Measurements from ENCODE around the gene CHMP1B. TPM values are rescaled to one million over a fixed set of nuclear protein-coding genes. Genes with fewer than 3 reads are reported as not detected.

The CHMP1B gene
- total and polyA plus RNA-seq, 4 donors = 29.8 to 51.4 (median 34.5) TPM

- DNase-seq (ENCODE audit: low read depth in 4 of 6, low spot score in 6 of 6) = no peak
- no peaks in the 10 kb centered on the region for H3K4me1 ChIP-seq (ENCODE audit: control insufficient read depth, insufficient read depth, low read length)
- no peaks in the 10 kb centered on the region for H3K9me3 ChIP-seq (ENCODE audit: control insufficient read depth, insufficient read depth, low read length)
- peaks cover 20% of the 10 kb centered on the region for H3K36me3 ChIP-seq (ENCODE audit: control insufficient read depth, insufficient read depth, low read length)
- no peak overlapping the region for H3K27ac ChIP-seq (ENCODE audit: low read depth, low read length)
- H3K27me3 ChIP-seq (ENCODE audit: control insufficient read depth, insufficient read depth, low read length) = no peaks in the 10 kb centered on the region
- 92% methylated on average over 16 of the region's 20 CpGs for WGBS (ENCODE audit: insufficient coverage)
- H3K4me3 ChIP-seq (ENCODE audit: low read depth, low read length) = no peak overlapping the region
Measured at GRCh38 chr18:11861583-11862288, 10.5 kb downstream of the CHMP1B start.

GRCh38 chr18:11862468-11863137, 11.4 kb downstream of the CHMP1B start:
- no peaks in the 10 kb centered on the region for H3K4me1 ChIP-seq (ENCODE audit: control insufficient read depth, insufficient read depth, low read length)
- no peak overlapping the region for H3K27ac ChIP-seq (ENCODE audit: low read depth, low read length)
- peaks cover 22% of the 10 kb centered on the region for H3K36me3 ChIP-seq (ENCODE audit: control insufficient read depth, insufficient read depth, low read length)
- no peak for DNase-seq (ENCODE audit: low read depth in 4 of 6, low spot score in 6 of 6)
- H3K4me3 ChIP-seq (ENCODE audit: low read depth, low read length) = no peak overlapping the region
- H3K9me3 ChIP-seq (ENCODE audit: control insufficient read depth, insufficient read depth, low read length) = no peaks in the 10 kb centered on the region
- 89% methylated on average over 5 of the region's 6 CpGs for WGBS (ENCODE audit: insufficient coverage)
- no peaks in the 10 kb centered on the region for H3K27me3 ChIP-seq (ENCODE audit: control insufficient read depth, insufficient read depth, low read length)

- H3K4me1 ChIP-seq (ENCODE audit: control insufficient read depth, insufficient read depth, low read length) = no peaks in the 10 kb centered on the region
- H3K4me3 ChIP-seq (ENCODE audit: low read depth, low read length) = no peak overlapping the region
- no peak for DNase-seq (ENCODE audit: low read depth in 4 of 6, low spot score in 6 of 6)
- 95% methylated on average over 2 of the region's 2 CpGs for WGBS (ENCODE audit: insufficient coverage)
- H3K36me3 ChIP-seq (ENCODE audit: control insufficient read depth, insufficient read depth, low read length) = peaks cover 30% of the 10 kb centered on the region
- H3K9me3 ChIP-seq (ENCODE audit: control insufficient read depth, insufficient read depth, low read length) = no peaks in the 10 kb centered on the region
- no peaks in the 10 kb centered on the region for H3K27me3 ChIP-seq (ENCODE audit: control insufficient read depth, insufficient read depth, low read length)
- H3K27ac ChIP-seq (ENCODE audit: low read depth, low read length) = no peak overlapping the region
Measured at GRCh38 chr18:11864471-11864870, 13.3 kb downstream of the CHMP1B start.

DNA sequence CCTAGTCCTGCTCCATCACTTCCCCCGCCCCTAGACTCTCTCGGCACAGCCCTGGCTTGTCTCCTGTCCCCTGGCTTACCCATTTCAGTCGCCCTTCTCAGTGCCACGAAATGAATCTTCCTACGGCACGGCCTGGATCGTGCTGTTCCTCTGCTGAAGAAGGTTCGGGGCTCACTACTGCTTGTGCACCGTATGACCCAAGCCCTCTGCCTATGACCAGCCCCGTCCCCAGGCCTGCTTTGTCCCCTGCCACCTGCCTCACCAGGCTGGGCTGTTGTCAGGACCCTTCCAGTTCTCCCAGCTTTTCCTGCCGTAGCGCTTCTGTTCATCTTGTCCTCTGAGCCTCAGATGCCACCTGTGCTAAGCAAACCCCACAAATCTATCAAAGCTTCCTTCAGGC, 13.9 kb downstream of the CHMP1B start:
- peaks cover 33% of the 10 kb centered on the region for H3K36me3 ChIP-seq (ENCODE audit: control insufficient read depth, insufficient read depth, low read length)
- no peaks in the 10 kb centered on the region for H3K4me1 ChIP-seq (ENCODE audit: control insufficient read depth, insufficient read depth, low read length)
- H3K27me3 ChIP-seq (ENCODE audit: control insufficient read depth, insufficient read depth, low read length) = no peaks in the 10 kb centered on the region
- no peak overlapping the region for H3K27ac ChIP-seq (ENCODE audit: low read depth, low read length)
- H3K9me3 ChIP-seq (ENCODE audit: control insufficient read depth, insufficient read depth, low read length) = no peaks in the 10 kb centered on the region
- DNase-seq (ENCODE audit: low read depth in 4 of 6, low spot score in 6 of 6) = no peak
- 83% methylated on average over 12 of the region's 12 CpGs for WGBS (ENCODE audit: insufficient coverage)
- H3K4me3 ChIP-seq (ENCODE audit: low read depth, low read length) = no peak overlapping the region

DNA sequence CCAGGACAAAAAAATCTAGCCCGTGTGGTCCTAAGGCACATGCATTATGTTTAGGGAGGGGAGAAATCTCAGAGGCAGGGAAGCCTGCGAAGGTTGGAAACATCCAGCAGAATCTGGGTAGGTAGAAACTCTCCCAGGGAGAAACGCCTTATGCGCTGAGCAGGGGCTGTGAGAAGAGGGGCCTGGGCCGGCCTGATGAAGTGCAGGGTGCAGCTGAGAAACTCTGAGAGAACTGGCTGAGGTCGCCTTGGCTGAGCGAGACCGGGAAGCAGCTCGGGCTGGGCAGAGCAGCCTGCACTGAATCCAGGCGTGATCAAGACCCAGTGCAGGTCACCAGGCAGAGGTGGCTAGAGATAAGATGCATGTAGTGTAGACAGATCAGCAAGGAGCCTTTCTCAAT, 15.1 kb downstream of the CHMP1B start:
- DNase-seq (ENCODE audit: low read depth in 4 of 6, low spot score in 6 of 6) = no peak
- no peaks in the 10 kb centered on the region for H3K27me3 ChIP-seq (ENCODE audit: control insufficient read depth, insufficient read depth, low read length)
- 79% methylated on average over 10 of the region's 10 CpGs for WGBS (ENCODE audit: insufficient coverage)
- no peak overlapping the region for H3K27ac ChIP-seq (ENCODE audit: low read depth, low read length)
- H3K36me3 ChIP-seq (ENCODE audit: control insufficient read depth, insufficient read depth, low read length) = peaks cover 29% of the 10 kb centered on the region
- no peaks in the 10 kb centered on the region for H3K4me1 ChIP-seq (ENCODE audit: control insufficient read depth, insufficient read depth, low read length)
- H3K4me3 ChIP-seq (ENCODE audit: low read depth, low read length) = no peak overlapping the region
- H3K9me3 ChIP-seq (ENCODE audit: control insufficient read depth, insufficient read depth, low read length) = no peaks in the 10 kb centered on the region

DNA sequence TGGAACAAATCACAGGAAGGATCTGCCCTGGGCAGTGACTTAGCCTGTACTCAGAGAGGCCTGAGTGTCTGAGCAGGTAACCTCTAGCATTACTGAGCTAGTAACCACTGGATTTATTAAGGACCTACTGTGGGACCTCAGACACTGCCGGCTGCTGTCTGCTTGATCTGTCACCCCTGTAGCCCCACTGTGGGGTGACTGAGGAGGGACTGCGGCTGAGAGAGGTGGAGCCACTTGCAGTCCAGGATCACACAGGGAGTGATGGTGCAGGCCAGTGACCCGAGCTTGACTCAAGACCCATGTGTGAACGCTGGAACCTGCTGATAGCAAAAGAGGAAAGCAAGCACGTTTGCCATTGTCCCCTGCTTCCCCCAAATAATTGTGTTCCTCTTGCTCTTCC, 15.6 kb downstream of the CHMP1B start:
- H3K36me3 ChIP-seq (ENCODE audit: control insufficient read depth, insufficient read depth, low read length) = peaks cover 26% of the 10 kb centered on the region
- no peak overlapping the region for H3K4me3 ChIP-seq (ENCODE audit: low read depth, low read length)
- no peaks in the 10 kb centered on the region for H3K27me3 ChIP-seq (ENCODE audit: control insufficient read depth, insufficient read depth, low read length)
- no peaks in the 10 kb centered on the region for H3K9me3 ChIP-seq (ENCODE audit: control insufficient read depth, insufficient read depth, low read length)
- WGBS (ENCODE audit: insufficient coverage) = 87% methylated on average over 4 of the region's 5 CpGs
- H3K4me1 ChIP-seq (ENCODE audit: control insufficient read depth, insufficient read depth, low read length) = no peaks in the 10 kb centered on the region
- H3K27ac ChIP-seq (ENCODE audit: low read depth, low read length) = no peak overlapping the region
- no peak for DNase-seq (ENCODE audit: low read depth in 4 of 6, low spot score in 6 of 6)

- WGBS (ENCODE audit: insufficient coverage) = 95% methylated on average over 7 of the region's 8 CpGs
- peaks cover 30% of the 10 kb centered on the region for H3K36me3 ChIP-seq (ENCODE audit: control insufficient read depth, insufficient read depth, low read length)
- no peaks in the 10 kb centered on the region for H3K4me1 ChIP-seq (ENCODE audit: control insufficient read depth, insufficient read depth, low read length)
- H3K27me3 ChIP-seq (ENCODE audit: control insufficient read depth, insufficient read depth, low read length) = no peaks in the 10 kb centered on the region
- no peak overlapping the region for H3K4me3 ChIP-seq (ENCODE audit: low read depth, low read length)
- no peak for DNase-seq (ENCODE audit: low read depth in 4 of 6, low spot score in 6 of 6)
- no peak overlapping the region for H3K27ac ChIP-seq (ENCODE audit: low read depth, low read length)
- no peaks in the 10 kb centered on the region for H3K9me3 ChIP-seq (ENCODE audit: control insufficient read depth, insufficient read depth, low read length)
Measured at GRCh38 chr18:11868230-11868629, 17.0 kb downstream of the CHMP1B start.

GRCh38 chr18:11871501-11871900, 20.3 kb downstream of the CHMP1B start:
- DNase-seq (ENCODE audit: low read depth in 4 of 6, low spot score in 6 of 6) = no peak
- Histone ChIP-seq H3K9me3 (ENCODE audit: control insufficient read depth, insufficient read depth, low read length) (no peaks in the 10 kb centered on the region), H3K27me3 (ENCODE audit: control insufficient read depth, insufficient read depth, low read length) (no peaks in the 10 kb centered on the region), H3K27ac (ENCODE audit: low read depth, low read length) (no peak overlapping the region), H3K4me1 (ENCODE audit: control insufficient read depth, insufficient read depth, low read length) (no peaks in the 10 kb centered on the region), H3K4me3 (ENCODE audit: low read depth, low read length) (no peak overlapping the region), H3K36me3 (ENCODE audit: control insufficient read depth, insufficient read depth, low read length) (peaks cover 44% of the 10 kb centered on the region)
- WGBS (ENCODE audit: insufficient coverage) = no CpG with 5 or more reads among the region's 5 CpGs

DNA sequence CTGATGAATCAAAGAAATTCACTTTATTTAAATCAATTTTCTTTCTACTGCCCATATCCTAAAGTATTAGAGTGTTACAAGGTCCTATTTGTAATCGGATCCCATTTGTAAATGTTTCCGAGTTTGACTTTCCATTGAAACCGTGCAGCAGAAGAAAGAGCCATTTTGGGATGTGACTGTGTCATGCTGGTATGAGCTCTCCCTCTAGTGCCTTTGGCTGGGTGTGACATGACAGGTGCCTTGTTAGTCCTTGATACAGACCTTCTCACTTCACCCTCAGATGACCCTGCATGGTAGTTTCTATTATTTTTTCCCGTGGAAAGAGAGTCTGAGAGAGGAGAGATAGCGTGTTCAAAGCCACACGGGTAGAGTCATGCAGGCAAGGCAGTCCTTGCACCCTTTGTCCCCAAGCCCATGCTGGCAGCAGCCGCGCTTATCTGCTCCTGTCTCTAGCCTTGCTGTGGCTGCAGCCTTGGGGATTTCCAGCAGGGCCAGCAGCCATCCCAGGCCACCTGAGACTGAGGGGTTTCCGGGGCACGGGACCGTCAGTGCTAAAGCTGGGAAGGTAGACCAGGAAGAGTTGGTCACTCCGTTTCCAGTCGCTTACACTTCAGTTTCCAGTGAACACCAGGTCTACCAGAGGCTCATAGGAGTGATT, 21.4 kb downstream of the CHMP1B start:
- WGBS (ENCODE audit: insufficient coverage) = 91% methylated on average over 8 of the region's 13 CpGs
- Histone ChIP-seq H3K36me3 (ENCODE audit: control insufficient read depth, insufficient read depth, low read length) (peaks cover 43% of the 10 kb centered on the region), H3K9me3 (ENCODE audit: control insufficient read depth, insufficient read depth, low read length) (no peaks in the 10 kb centered on the region)

More for the DNA sequence above, 21.4 kb downstream of the CHMP1B start:
- Histone ChIP-seq H3K27ac (ENCODE audit: low read depth, low read length) (no peak overlapping the region), H3K4me1 (ENCODE audit: control insufficient read depth, insufficient read depth, low read length) (no peaks in the 10 kb centered on the region), H3K27me3 (ENCODE audit: control insufficient read depth, insufficient read depth, low read length) (no peaks in the 10 kb centered on the region), H3K4me3 (ENCODE audit: low read depth, low read length) (no peak overlapping the region)
- DNase-seq (ENCODE audit: low read depth in 4 of 6, low spot score in 6 of 6) = peak in 1 of 6 donors; percentile 18
